NK-92 (cell line): ENCODE measurements around the gene CCDC38.

Experiments
- DNase-seq: peaks from one replicate; lab custom pipeline; 2025; ENCODE audit not compliant: unreplicated experiment; lab: John Stamatoyannopoulos, UW

Gene CCDC38

DNA sequence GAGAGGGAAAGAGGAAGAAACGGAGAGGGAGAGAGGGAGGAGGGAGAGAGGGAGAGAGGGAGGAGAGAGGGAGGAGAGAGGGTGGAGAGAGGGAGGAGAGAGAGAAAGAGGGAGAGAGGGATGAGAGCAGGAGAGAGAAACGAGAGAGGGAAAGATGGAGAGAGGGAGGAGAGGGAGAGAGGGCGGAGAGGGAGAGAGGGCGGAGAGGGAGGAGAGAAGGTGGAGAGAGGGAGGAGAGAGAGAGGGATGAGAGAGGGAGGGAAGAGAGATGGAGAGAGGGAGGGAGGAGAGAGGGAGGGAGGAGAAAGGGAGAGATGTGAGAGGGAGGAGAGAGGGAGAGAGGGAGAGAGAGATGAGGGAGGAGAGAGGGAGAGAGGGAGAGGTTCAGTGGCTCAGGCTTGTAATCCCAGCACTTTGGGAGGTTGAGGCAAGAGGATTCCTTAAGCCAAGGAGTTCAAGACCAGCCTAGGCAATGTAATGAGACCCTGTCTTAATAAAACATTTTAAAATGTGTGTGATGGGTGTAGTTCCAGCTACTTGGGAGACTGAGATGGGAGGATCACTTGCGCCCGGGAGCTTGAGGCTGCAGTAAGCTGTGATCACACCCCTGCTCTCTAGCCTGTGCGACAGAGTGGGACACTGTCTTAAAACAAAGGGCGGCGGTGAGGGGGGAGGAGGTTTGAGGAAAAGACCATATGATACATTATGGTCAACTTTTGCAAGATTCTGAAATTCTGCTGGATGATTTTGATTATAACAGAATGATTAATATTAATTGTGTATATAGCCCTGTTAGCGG lies 105.0 kb downstream of the CCDC38 start:
- DNase-seq = no peak

DNA sequence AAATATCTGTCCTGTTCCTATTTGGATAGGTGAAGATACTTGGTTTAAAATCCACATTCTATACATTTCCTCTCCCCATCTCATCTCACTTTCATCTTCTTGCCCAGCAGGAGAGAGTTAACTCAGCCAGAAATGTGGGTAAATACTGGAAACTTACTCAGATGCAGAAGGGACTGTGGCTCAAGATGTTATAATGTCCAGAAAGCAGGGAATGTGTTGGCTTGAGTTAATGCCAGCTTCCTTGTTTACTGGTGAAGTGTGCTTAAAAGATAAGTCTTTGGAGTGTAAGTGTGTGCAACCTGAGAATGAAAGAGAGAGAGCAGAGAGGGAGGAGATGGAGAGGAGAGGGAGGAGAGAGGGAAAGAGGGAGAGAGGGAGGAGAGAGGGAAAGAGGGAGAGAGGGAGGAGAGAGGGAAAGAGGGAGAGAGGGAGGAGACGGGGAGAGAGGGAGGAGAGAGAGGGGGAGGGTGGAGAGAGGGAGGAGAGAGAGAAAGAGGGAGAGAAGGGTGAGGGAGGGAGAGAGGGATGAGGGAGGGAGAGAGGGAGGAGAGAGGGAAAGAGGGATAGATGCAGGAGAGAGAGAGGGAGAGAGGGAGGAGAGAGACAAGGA lies 105.7 kb downstream of the CCDC38 start:
- DNase-seq = no peak

DNA sequence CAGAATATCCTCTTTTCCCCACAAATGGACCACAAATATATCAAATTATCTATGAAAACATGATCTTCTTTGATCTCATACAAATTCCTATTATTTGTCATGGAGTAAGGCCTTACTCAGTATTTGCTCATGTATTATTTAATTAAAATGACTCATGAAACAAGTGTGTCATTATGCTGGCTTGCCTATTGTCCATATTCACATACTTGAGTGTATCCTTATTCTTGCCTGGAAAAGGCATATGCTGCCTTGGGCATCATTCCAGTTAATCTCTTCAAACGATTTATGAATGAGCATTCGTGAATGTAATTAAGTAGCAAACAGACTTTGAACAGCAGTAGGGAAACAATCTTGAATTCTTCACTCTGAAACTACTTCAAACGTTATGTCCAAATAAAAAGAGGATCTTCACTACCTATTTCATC lies 106.2 kb downstream of the CCDC38 start:
- no peak for DNase-seq

DNA sequence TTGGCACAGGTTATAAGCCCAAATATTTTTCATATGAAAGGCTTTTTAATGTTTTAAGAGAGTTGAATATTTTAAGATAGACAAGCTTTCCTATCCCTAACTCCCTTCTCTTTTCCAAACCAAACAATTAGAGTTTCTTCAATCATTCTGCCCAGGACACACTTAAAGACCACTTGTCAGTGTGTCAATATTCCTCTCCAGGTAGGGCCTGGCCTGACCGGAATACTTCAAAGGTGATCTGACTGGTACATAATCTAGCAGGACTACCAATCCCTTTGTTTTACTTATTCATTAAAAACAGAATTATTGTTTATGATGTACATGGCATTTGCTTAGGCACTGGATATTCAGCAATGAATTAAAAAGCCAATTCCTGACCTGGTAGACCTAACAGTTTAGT lies 107.8 kb downstream of the CCDC38 start:
- no peak for DNase-seq

DNA sequence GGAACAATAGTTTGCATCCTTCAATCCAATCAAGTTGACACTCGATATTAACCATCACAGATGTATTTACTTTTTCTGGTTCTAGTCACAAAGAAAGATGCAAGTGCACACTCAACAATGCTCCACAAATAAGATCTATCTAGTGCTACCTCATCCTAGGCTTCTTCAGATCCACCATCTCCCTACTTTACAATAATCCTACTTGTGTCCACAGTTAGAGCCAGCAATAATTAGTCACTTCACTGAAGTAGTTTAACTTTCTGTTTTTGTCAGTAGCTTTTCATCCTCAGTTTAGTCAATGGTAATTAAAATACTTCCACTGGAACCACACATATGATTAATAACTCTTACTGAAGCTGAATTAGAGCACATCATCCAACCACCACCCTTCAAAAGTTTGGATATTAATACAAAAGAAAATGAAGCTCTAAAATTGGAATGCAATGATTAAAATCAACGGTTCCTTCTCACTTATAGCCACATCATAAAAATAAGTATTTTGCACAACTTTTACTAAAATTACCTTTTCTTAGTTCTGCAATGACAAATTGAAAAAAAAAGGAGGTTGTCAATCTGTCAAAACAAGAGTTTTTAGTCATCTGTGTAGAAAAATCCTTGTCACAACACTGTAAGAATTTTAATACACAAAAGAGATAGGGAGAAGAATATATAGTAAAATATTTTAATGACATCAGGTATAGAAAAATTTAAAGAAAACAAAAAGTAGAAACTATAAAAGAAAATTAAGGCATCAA lies 111.9 kb downstream of the CCDC38 start:
- DNase-seq = no peak

DNA sequence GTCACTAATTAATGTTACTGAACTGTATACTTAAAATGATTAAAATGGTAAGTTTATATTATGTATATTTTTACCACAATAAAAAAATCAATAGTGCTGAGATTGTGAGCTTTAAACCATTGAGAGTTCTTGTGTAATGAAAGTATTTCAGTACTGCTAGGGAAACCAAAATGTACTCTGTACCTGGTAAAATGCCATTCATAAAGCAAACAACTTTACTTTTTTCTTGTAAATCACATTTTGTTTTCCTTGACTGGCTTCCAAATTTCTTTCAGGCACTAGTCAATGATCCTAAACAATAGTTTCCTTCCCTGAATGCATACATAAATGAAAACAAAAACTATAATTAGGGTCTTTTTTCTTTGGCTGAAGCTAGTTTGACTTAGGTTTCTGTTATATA lies 113.0 kb downstream of the CCDC38 start:
- no peak for DNase-seq

DNA sequence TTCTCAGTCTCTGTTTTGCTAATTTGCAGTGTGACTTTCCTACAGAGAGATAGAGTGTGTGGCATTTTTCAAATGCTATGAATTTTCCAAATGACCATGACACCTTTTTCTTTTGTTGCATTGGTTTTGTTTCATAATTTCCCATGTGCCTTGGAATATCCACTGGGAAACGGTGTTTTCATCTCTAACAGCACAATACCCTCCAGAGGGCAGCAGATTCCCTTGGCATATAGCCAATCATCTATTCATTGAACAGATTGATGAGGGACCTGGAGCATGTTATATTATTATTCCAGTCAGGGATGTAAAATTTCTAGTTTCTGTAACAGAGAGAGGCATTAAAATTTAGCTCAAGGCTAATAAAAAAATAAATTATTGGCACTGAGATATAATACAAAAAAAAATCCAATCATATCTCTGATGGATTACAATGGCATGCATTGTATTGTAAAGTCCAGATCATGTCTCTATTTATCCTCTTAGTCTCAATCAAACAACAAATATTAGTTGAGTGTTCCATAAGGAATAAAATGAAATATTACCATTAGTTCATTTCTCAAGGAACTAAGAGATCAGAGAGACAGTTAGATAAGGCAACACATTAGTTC lies 122.2 kb downstream of the CCDC38 start:
- DNase-seq = no peak
